GM21717 (cell line): ENCODE measurements around the gene HEATR9.

Experiments
- ATAC-seq: cut with Tn5 transposase; IDR thresholded peaks from one replicate; pipeline ENCODE4 v1.9.1; 2021; ENCODE audit warnings: mild to moderate bottlenecking, moderate library complexity; ENCODE audit not compliant: unreplicated experiment

The HEATR9 gene

GRCh38 chr17:35811759-35812158 lies 56.9 kb downstream of the HEATR9 start:
- ATAC-seq = no peak

GRCh38 chr17:35809855-35810461 lies 58.7 kb downstream of the HEATR9 start:
- no peak for ATAC-seq

GRCh38 chr17:35808962-35809854 lies 59.5 kb downstream of the HEATR9 start, which contains the start of gene TAF15:
TAF15 (plus strand) TSS chr17:35809484; CDS start chr17:35809570, 86 bp downstream.
- ATAC-seq = peak; percentile 87

- ATAC-seq = peak; percentile 5
Observed at GRCh38 chr17:35808240-35808961, 60.3 kb downstream of the HEATR9 start.

GRCh38 chr17:35807371-35808144 lies 61.1 kb downstream of the HEATR9 start:
- ATAC-seq = no peak
